ENCODE measurements around the gene KRTAP5-7. TPM values are rescaled to one million over a fixed set of nuclear protein-coding genes. Genes with fewer than 3 reads are reported as not detected.

Gene KRTAP5-7
- total RNA-seq, 1 experiment from 2014 or later, result not detected

- TF ChIP-seq, protein P1, sequence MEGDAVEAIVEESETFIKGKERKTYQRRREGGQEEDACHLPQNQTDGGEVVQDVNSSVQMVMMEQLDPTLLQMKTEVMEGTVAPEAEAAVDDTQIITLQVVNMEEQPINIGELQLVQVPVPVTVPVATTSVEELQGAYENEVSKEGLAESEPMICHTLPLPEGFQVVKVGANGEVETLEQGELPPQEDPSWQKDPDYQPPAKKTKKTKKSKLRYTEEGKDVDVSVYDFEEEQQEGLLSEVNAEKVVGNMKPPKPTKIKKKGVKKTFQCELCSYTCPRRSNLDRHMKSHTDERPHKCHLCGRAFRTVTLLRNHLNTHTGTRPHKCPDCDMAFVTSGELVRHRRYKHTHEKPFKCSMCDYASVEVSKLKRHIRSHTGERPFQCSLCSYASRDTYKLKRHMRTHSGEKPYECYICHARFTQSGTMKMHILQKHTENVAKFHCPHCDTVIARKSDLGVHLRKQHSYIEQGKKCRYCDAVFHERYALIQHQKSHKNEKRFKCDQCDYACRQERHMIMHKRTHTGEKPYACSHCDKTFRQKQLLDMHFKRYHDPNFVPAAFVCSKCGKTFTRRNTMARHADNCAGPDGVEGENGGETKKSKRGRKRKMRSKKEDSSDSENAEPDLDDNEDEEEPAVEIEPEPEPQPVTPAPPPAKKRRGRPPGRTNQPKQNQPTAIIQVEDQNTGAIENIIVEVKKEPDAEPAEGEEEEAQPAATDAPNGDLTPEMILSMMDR (IDR thresholded peaks at IDR 0.05 in 2 of 3, conservative IDR thresholded peaks at IDR 0.05 in 1 of 3; ENCODE audit: borderline replicate concordance in 1 of 3, insufficient read depth in 1 of 3, low read depth in 2 of 3, low read length in 2 of 3), result no peak
- TF ChIP-seq ZNF274 (IDR thresholded peaks at IDR 0.05; ENCODE audit: low read depth, low read length) (no peak), EZH2 (IDR thresholded peaks at IDR 0.05) (no peak), POLR2A (IDR thresholded peaks at IDR 0.05; ENCODE audit: borderline replicate concordance, extremely low read depth, insufficient read depth, insufficient read length) (no peak), CEBPB (IDR thresholded peaks at IDR 0.05; ENCODE audit: low read depth) (no peak), SP1 (IDR thresholded peaks at IDR 0.05; ENCODE audit: low read depth) (no peak), TCF7L2 (IDR thresholded peaks at IDR 0.05; ENCODE audit: borderline replicate concordance, extremely low read depth, insufficient read depth, insufficient read length) (no peak), CBX3 (IDR thresholded peaks at IDR 0.05; ENCODE audit: low read depth) (no peak), POLR2AphosphoS5 (IDR thresholded peaks at IDR 0.05; ENCODE audit: low read depth, low read length) (no peak)
- TF ChIP-seq, protein P2, sequence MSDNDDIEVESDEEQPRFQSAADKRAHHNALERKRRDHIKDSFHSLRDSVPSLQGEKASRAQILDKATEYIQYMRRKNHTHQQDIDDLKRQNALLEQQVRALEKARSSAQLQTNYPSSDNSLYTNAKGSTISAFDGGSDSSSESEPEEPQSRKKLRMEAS (IDR thresholded peaks at IDR 0.05), result no peak
- TF ChIP-seq, protein P3, sequence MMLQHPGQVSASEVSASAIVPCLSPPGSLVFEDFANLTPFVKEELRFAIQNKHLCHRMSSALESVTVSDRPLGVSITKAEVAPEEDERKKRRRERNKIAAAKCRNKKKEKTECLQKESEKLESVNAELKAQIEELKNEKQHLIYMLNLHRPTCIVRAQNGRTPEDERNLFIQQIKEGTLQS (IDR thresholded peaks at IDR 0.05), result no peak
Observed at GRCh38 chr11:71477641-71478527, 49.2 kb upstream of the KRTAP5-7 start (continued).

DNA sequence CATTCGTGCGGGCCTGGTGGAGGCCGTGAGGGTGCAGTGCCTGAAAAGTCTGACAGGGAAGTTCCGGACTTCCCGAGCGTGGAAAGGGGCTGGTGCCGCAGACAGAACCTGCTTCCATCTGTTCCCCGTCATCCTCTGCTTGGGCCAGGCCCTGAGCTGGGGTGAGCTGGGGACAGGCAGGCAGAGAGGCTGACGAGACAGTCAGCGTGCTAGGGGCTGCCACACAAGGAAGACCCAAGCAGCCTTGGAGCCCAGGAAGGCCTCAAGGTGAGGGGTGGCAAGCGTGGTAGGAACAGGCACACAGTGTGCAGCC, 48.6 kb upstream of the KRTAP5-7 start:
- intact Hi-C loops (cut with micrococcal nuclease), result no loop called here
- peaks cover 8 to 9% of the 10 kb centered on the region in 2 experiments; a peak in 2 of 4 replicates for H3K36me3 ChIP-seq (ENCODE audit: control insufficient read depth in 1 of 2, insufficient read depth in 2 of 2, low read length in 2 of 2)
- BruUV-seq (replicated peaks), result no TSS peak
- no peak for DNase-seq (ENCODE audit: low read depth, low spot score)
- H2AFZ ChIP-seq (ENCODE audit: low read depth, low read length, poor library complexity, severe bottlenecking), result no peak overlapping the region
- no peak overlapping the region for H3K27ac ChIP-seq (ENCODE audit: low read depth, low read length)
- no peaks in the 10 kb centered on the region for H3K9me2 ChIP-seq (ENCODE audit: insufficient read depth)
- H3K4me3 ChIP-seq (replicated peaks in 1 of 2; ENCODE audit: low read depth in 1 of 2, low read length in 2 of 2), result no peak overlapping the region
- H3K9ac ChIP-seq (ENCODE audit: low read length), result no peak overlapping the region
- H3K4me1 ChIP-seq (ENCODE audit: control insufficient read depth in 1 of 2, insufficient read depth in 2 of 2, low read length in 2 of 2), result no peaks in the 10 kb centered on the region
- ChIA-PET RAD21 (ENCODE audit: low non-redundant PET in 1 of 2, low total read pairs in 2 of 2, uncharacterized antibody in 2 of 2, unreplicated experiment in 2 of 2) (no interaction called here), CTCF (no interaction called here), POLR2A (no interaction called here)
- no peaks in the 10 kb centered on the region for H3K9me3 ChIP-seq (ENCODE audit: control insufficient read depth in 1 of 2, insufficient read depth in 1 of 2, low read depth in 1 of 2, low read length in 2 of 2)
- no peak overlapping the region for H3K4me2 ChIP-seq (ENCODE audit: low read length)
- no peaks in the 10 kb centered on the region for H3K79me2 ChIP-seq (ENCODE audit: insufficient read depth, low read length)
- H3K27me3 ChIP-seq (ENCODE audit: insufficient read depth, low read length), result no peaks in the 10 kb centered on the region
- TF ChIP-seq TCF7L2 (IDR thresholded peaks at IDR 0.05; ENCODE audit: borderline replicate concordance, extremely low read depth, insufficient read depth, insufficient read length) (no peak), RAD21 (IDR thresholded peaks at IDR 0.05; ENCODE audit: low read depth) (no peak), POLR2A (IDR thresholded peaks at IDR 0.05; ENCODE audit: borderline replicate concordance, extremely low read depth, insufficient read depth, insufficient read length) (no peak), YY1 (IDR thresholded peaks at IDR 0.05; ENCODE audit: extremely low read depth, insufficient replicate concordance, low read depth, low read length) (no peak)
- ATAC-seq, result no peak
- no peaks in the 10 kb centered on the region for H4K20me1 ChIP-seq (ENCODE audit: insufficient read depth)
